ENCODE measurements around the gene GRIK1. TPM values are rescaled to one million over a fixed set of nuclear protein-coding genes. Genes with fewer than 3 reads are reported as not detected.

Gene GRIK1
- total RNA-seq, 4 donors from 2014 or later: 0.44 to 4.1 (median 2.6) TPM

GRCh38 chr21:29638761-29639327 lies 301.0 kb downstream of the GRIK1 start:
- no peaks in the 10 kb centered on the region for H3K36me3 ChIP-seq
- DNase-seq (ENCODE audit: low spot score in 2 of 2): no peak
- no peak overlapping the region for H3K27ac ChIP-seq
- H3K4me1 ChIP-seq: no peaks in the 10 kb centered on the region
- no peak overlapping the region for H3K4me3 ChIP-seq
- no peaks in the 10 kb centered on the region for H3K27me3 ChIP-seq
- no peak for TF ChIP-seq EP300 (IDR thresholded peaks at IDR 0.05)
- TF ChIP-seq POLR2A (IDR thresholded peaks at IDR 0.05): no peak
- TF ChIP-seq, protein P1, sequence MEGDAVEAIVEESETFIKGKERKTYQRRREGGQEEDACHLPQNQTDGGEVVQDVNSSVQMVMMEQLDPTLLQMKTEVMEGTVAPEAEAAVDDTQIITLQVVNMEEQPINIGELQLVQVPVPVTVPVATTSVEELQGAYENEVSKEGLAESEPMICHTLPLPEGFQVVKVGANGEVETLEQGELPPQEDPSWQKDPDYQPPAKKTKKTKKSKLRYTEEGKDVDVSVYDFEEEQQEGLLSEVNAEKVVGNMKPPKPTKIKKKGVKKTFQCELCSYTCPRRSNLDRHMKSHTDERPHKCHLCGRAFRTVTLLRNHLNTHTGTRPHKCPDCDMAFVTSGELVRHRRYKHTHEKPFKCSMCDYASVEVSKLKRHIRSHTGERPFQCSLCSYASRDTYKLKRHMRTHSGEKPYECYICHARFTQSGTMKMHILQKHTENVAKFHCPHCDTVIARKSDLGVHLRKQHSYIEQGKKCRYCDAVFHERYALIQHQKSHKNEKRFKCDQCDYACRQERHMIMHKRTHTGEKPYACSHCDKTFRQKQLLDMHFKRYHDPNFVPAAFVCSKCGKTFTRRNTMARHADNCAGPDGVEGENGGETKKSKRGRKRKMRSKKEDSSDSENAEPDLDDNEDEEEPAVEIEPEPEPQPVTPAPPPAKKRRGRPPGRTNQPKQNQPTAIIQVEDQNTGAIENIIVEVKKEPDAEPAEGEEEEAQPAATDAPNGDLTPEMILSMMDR (IDR thresholded peaks at IDR 0.05): no peak
- no peaks in the 10 kb centered on the region for H3K9me3 ChIP-seq
- 66 to 89% methylated on average over 2 of the region's 2 CpGs for WGBS, 2 donors

DNA sequence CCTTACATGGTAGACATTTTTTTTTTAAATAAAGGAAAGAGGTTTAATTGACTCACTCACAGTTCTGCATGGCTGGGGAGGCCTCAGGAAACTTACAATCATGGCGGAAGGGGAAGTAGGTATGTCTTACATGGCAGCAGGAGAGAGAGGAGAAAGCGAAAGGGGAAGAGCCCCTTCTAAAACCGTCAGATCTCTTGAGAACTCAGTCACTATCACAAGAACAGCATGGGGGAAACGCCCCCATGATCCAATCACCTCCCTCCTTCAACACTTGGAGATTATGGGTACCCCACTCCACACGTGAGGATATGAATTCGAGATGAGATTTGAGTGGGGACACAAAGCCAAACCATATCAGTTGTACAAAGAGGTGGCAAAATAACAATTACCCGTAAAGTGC lies 301.7 kb downstream of the GRIK1 start:
- no peaks in the 10 kb centered on the region for H3K9me3 ChIP-seq
- H3K4me1 ChIP-seq: no peaks in the 10 kb centered on the region
- no peak for DNase-seq (ENCODE audit: low spot score in 2 of 2)
- H3K27ac ChIP-seq: no peak overlapping the region
- H3K4me3 ChIP-seq: no peak overlapping the region
- 78 to 88% methylated on average over 7 of the region's 7 CpGs for WGBS, 2 donors
- TF ChIP-seq, protein P1 (IDR thresholded peaks at IDR 0.05): no peak
- TF ChIP-seq POLR2A (IDR thresholded peaks at IDR 0.05) (no peak), EP300 (IDR thresholded peaks at IDR 0.05) (no peak)
- no peaks in the 10 kb centered on the region for H3K36me3 ChIP-seq
- no peaks in the 10 kb centered on the region for H3K27me3 ChIP-seq

GRCh38 chr21:29637553-29637952 lies 302.2 kb downstream of the GRIK1 start:
- H3K27ac ChIP-seq: no peak overlapping the region
- TF ChIP-seq, protein P1 (IDR thresholded peaks at IDR 0.05): no peak
- TF ChIP-seq POLR2A (IDR thresholded peaks at IDR 0.05) (no peak), EP300 (IDR thresholded peaks at IDR 0.05) (no peak)
- 79 to 81% methylated on average over 4 of the region's 4 CpGs for WGBS, 2 donors
- no peak overlapping the region for H3K4me3 ChIP-seq
- H3K36me3 ChIP-seq: no peaks in the 10 kb centered on the region
- H3K4me1 ChIP-seq: no peaks in the 10 kb centered on the region
- no peak for DNase-seq (ENCODE audit: low spot score in 2 of 2)
- H3K9me3 ChIP-seq: no peaks in the 10 kb centered on the region
- H3K27me3 ChIP-seq: no peaks in the 10 kb centered on the region

GRCh38 chr21:29637134-29637533 lies 302.7 kb downstream of the GRIK1 start:
- Histone ChIP-seq H3K27ac (no peak overlapping the region), H3K36me3 (no peaks in the 10 kb centered on the region), H3K9me3 (no peaks in the 10 kb centered on the region), H3K27me3 (no peaks in the 10 kb centered on the region), H3K4me3 (no peak overlapping the region), H3K4me1 (no peaks in the 10 kb centered on the region)
- WGBS, 2 donors: 87 to 98% methylated on average over 4 of the region's 4 CpGs
- DNase-seq (ENCODE audit: low spot score in 2 of 2): no peak
- TF ChIP-seq POLR2A (IDR thresholded peaks at IDR 0.05) (no peak), EP300 (IDR thresholded peaks at IDR 0.05) (no peak)
- TF ChIP-seq, protein P1 (IDR thresholded peaks at IDR 0.05): no peak

DNA sequence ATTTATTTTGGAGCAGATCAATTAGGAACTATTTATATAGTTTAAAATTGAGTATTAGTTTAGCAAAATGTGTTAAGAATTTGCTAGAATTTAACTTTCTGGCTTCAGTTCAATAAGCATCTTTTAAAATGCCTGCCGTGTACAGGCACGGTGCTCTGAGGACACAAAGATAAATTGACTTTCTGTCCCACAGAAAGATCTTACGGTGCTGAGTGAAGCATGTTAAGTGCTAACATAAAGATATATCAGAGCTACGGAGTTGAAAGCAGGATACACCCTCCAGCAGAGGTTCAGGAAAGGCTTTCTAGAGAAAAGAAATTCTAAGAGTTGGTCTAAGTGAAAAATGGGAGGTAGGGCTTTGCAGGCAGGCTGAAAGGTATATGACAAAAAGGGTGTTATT lies 305.4 kb downstream of the GRIK1 start:
- TF ChIP-seq, protein P1 (IDR thresholded peaks at IDR 0.05): no peak
- TF ChIP-seq EP300 (IDR thresholded peaks at IDR 0.05): no peak
- no peak for TF ChIP-seq POLR2A (IDR thresholded peaks at IDR 0.05)
- Histone ChIP-seq H3K4me1 (no peaks in the 10 kb centered on the region), H3K9me3 (no peaks in the 10 kb centered on the region), H3K27ac (no peak overlapping the region), H3K36me3 (no peaks in the 10 kb centered on the region), H3K4me3 (no peak overlapping the region), H3K27me3 (no peaks in the 10 kb centered on the region)
- WGBS, 2 donors: 74 to 79% methylated on average over 4 of the region's 4 CpGs
- DNase-seq (ENCODE audit: low spot score in 2 of 2): no peak

All from tibial nerve (tissue), 4 donors.